Karpas-422 (cell line): Measurements from ENCODE around the gene CTDNEP1. TPM values are rescaled to one million over a fixed set of nuclear protein-coding genes. Genes with fewer than 3 reads are reported as not detected.

Source experiments
- DNase-seq: peaks from one replicate; pipeline ENCODE4 v3.0.0-alpha.2; 2015
- H2AFZ ChIP-seq: fragments of 200-600 bp; sonication (generic); 2 replicates; pipeline ENCODE4 v1.6.1; 2014; ENCODE audit warnings: antibody characterized with exemption, low read length, mixed read lengths
- H3K27ac ChIP-seq: fragments of 200-600 bp; sonication (generic); 2 replicates; pipeline ENCODE4 v1.5.1; 2014; ENCODE audit warnings: mild to moderate bottlenecking, low read length, moderate library complexity
- H3K27me3 ChIP-seq: fragments of 200-600 bp; sonication (generic); 2 replicates; pipeline ENCODE4 v1.6.1; 2014; ENCODE audit warnings: low read length, mixed read lengths
- H3K36me3 ChIP-seq: fragments of 200-600 bp; sonication (generic); 2 replicates; pipeline ENCODE4 v1.6.1; 2014; ENCODE audit warnings: low read length, mixed read lengths; ENCODE audit not compliant: insufficient read depth
- H3K4me1 ChIP-seq: fragments of 200-600 bp; sonication (generic); 2 replicates; pipeline ENCODE4 v1.6.1; 2014; ENCODE audit warnings: mild to moderate bottlenecking, low read length, mixed read lengths
- H3K4me2 ChIP-seq: fragments of 200-600 bp; sonication (generic); 2 replicates; pipeline ENCODE4 v1.6.1; 2014; ENCODE audit warnings: low read length, low read depth, mild to moderate bottlenecking; ENCODE audit not compliant: poor library complexity, severe bottlenecking
- H3K4me3 ChIP-seq: fragments of 200-600 bp; sonication (generic); 2 replicates; pipeline ENCODE4 v1.5.1; 2014; ENCODE audit warnings: mild to moderate bottlenecking, antibody characterized with exemption, low read length, mixed read lengths
- H3K79me2 ChIP-seq: fragments of 200-600 bp; sonication (generic); 2 replicates; pipeline ENCODE4 v1.6.1; 2014; ENCODE audit warnings: mild to moderate bottlenecking, low read length, mixed read lengths
- H3K9ac ChIP-seq: fragments of 200-600 bp; sonication (generic); 2 replicates; pipeline ENCODE4 v1.6.0; 2014; ENCODE audit warnings: low read length
- H3K9me2 ChIP-seq: fragments of 200-600 bp; sonication (generic), shearing (Covaris generic); replicated peaks from 2 replicates; pipeline ENCODE4 v1.6.0; 2014; ENCODE audit warnings: mild to moderate bottlenecking, low read length, moderate library complexity; ENCODE audit not compliant: insufficient read depth
- H3K9me3 ChIP-seq: fragments of 300-700, 200-600 bp; sonication (generic); 2 replicates; pipeline ENCODE4 v1.6.1; 2014; ENCODE audit warnings: low read length, mixed read lengths
- H4K20me1 ChIP-seq: fragments of 200-600 bp; sonication (generic); 2 replicates; pipeline ENCODE4 v1.6.1; 2014; ENCODE audit warnings: mild to moderate bottlenecking, antibody characterized with exemption, low read length, low read depth; ENCODE audit not compliant: insufficient read depth
- small RNA-seq: library from RNA; depleted of rRNA; stranded (forward); fragments of <200 nt; gene quantifications from one replicate; pipeline ENCODE3, GENCODE V24; 2014
- total RNA-seq: library from RNA; depleted of rRNA; stranded (reverse); fragments of >200 nt; shearing (Covaris generic); gene quantifications from 2 replicates; pipeline ENCODE4 v1.2.3, GENCODE V29; 2014; ENCODE audit warnings: low replicate concordance; rRNA removed

CTDNEP1 gene
- total RNA-seq, 1 experiment from 2014 or later: 52.6 TPM

GRCh38 chr17:7205561-7205960, 46.0 kb downstream of the CTDNEP1 start:
- Histone ChIP-seq H3K9ac (peak overlapping the region; percentile 63), H2AFZ (no peak overlapping the region), H3K9me3 (no peaks in the 10 kb centered on the region), H3K4me1 (peaks cover 38% of the 10 kb centered on the region), H3K79me2 (peaks cover 27% of the 10 kb centered on the region), H3K27ac (peak overlapping the region; percentile 56; the same call in 1 of the 2 replicates), H4K20me1 (0 out of 2 replicates have a peak, but pooled peaks cover 6% of the 10 kb centered on the region), H3K27me3 (no peaks in the 10 kb centered on the region), H3K9me2 (no peaks in the 10 kb centered on the region), H3K4me2 (peak overlapping the region; percentile 65), H3K4me3 (peak overlapping the region; percentile 65), H3K36me3 (peaks cover 18% of the 10 kb centered on the region)
- DNase-seq: no peak

DNA sequence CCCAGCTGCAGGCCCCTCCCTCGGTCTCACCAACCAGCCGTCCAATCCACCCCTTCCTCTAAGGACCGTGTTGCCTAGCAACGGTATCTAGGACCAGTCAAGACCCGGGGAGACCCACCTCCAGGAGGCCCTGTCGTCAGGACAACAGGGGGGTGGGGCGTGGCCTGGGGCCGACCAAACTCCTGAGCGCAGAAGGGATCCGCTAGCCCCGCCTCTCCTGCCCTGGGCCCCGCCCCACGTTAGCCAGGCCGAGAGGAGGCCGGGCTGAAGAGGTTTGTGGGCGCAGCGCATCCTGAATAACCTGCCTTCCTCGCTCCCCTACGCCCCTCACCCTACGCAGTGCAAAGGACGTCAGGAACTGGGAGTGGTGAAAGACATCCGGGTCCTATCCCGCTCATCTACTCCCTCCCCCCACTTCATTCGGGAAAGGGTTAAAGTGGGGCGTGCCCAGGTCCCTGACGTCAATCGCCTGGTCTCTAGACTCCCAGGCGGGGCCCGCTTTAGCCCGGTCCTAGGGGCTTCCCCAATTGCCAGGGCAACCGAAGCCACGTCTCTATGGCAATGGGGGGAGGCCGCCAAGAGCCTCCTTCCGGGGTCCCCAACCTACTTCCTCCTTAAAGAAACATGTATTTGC, 46.6 kb downstream of the CTDNEP1 start:
- H2AFZ ChIP-seq: 0 out of 2 replicates have a peak overlapping the region, but pooled peaks have one; percentile 49
- H3K4me2 ChIP-seq: peak overlapping the region; percentile 65
- H3K4me3 ChIP-seq: peak overlapping the region; percentile 65
- H3K9me2 ChIP-seq: no peaks in the 10 kb centered on the region
- peaks cover 21% of the 10 kb centered on the region for H3K79me2 ChIP-seq
- H3K27me3 ChIP-seq: no peaks in the 10 kb centered on the region
- no peaks in the 10 kb centered on the region for H3K9me3 ChIP-seq
- peak; percentile 96 for DNase-seq
- peak overlapping the region; percentile 56 for H3K27ac ChIP-seq
- peaks cover 18% of the 10 kb centered on the region for H3K36me3 ChIP-seq
- peaks cover 32% of the 10 kb centered on the region for H3K4me1 ChIP-seq
- peak overlapping the region; percentile 63 for H3K9ac ChIP-seq
- 0 out of 2 replicates have a peak, but pooled peaks cover 6% of the 10 kb centered on the region for H4K20me1 ChIP-seq

GRCh38 chr17:7204336-7204735, 47.2 kb downstream of the CTDNEP1 start:
- Histone ChIP-seq H3K4me2 (peak overlapping the region; percentile 65), H3K9me3 (no peaks in the 10 kb centered on the region), H3K9ac (peak overlapping the region; percentile 63), H3K36me3 (peaks cover 18% of the 10 kb centered on the region), H3K27ac (0 out of 2 replicates have a peak overlapping the region, but pooled peaks have one; percentile 56), H4K20me1 (0 out of 2 replicates have a peak, but pooled peaks cover 6% of the 10 kb centered on the region), H3K4me1 (peaks cover 32% of the 10 kb centered on the region), H3K79me2 (peaks cover 17% of the 10 kb centered on the region), H3K4me3 (peak overlapping the region; percentile 65), H2AFZ (no peak overlapping the region), H3K9me2 (no peaks in the 10 kb centered on the region), H3K27me3 (no peaks in the 10 kb centered on the region)
- no peak for DNase-seq

- H3K36me3 ChIP-seq: peaks cover 18% of the 10 kb centered on the region
- no peak overlapping the region for H3K4me2 ChIP-seq
- no peaks in the 10 kb centered on the region for H3K27me3 ChIP-seq
- H3K79me2 ChIP-seq: peaks cover 11% of the 10 kb centered on the region
- H3K9ac ChIP-seq: no peak overlapping the region
- H3K9me3 ChIP-seq: no peaks in the 10 kb centered on the region
- DNase-seq: no peak
- no peak overlapping the region for H2AFZ ChIP-seq
- H3K9me2 ChIP-seq: no peaks in the 10 kb centered on the region
- H3K4me1 ChIP-seq: peaks cover 24% of the 10 kb centered on the region
- H3K4me3 ChIP-seq: no peak overlapping the region
- 0 out of 2 replicates have a peak, but pooled peaks cover 6% of the 10 kb centered on the region for H4K20me1 ChIP-seq
- H3K27ac ChIP-seq: no peak overlapping the region
Measured at GRCh38 chr17:7203391-7203790, 48.1 kb downstream of the CTDNEP1 start.

- Histone ChIP-seq H3K4me1 (no peaks in the 10 kb centered on the region), H3K4me2 (no peak overlapping the region), H3K4me3 (no peak overlapping the region), H3K9me2 (no peaks in the 10 kb centered on the region), H3K27me3 (no peaks in the 10 kb centered on the region), H2AFZ (no peak overlapping the region), H3K36me3 (peaks cover 3% of the 10 kb centered on the region; the same call in 1 of the 2 replicates), H3K79me2 (no peaks in the 10 kb centered on the region), H3K9ac (no peak overlapping the region), H3K9me3 (no peaks in the 10 kb centered on the region), H3K27ac (no peak overlapping the region), H4K20me1 (no peaks in the 10 kb centered on the region)
- no peak for DNase-seq
Measured at GRCh38 chr17:7196651-7197401, 54.7 kb downstream of the CTDNEP1 start.

GRCh38 chr17:7195971-7196370, 55.6 kb downstream of the CTDNEP1 start:
- no peak overlapping the region for H3K4me2 ChIP-seq
- 0 out of 2 replicates have a peak, but pooled peaks cover 3% of the 10 kb centered on the region for H3K36me3 ChIP-seq
- no peak overlapping the region for H2AFZ ChIP-seq
- no peaks in the 10 kb centered on the region for H3K27me3 ChIP-seq
- H3K27ac ChIP-seq: no peak overlapping the region
- H4K20me1 ChIP-seq: no peaks in the 10 kb centered on the region
- no peak overlapping the region for H3K4me3 ChIP-seq
- H3K9me3 ChIP-seq: no peaks in the 10 kb centered on the region
- H3K79me2 ChIP-seq: no peaks in the 10 kb centered on the region
- no peak for DNase-seq
- no peaks in the 10 kb centered on the region for H3K9me2 ChIP-seq
- no peak overlapping the region for H3K9ac ChIP-seq
- no peaks in the 10 kb centered on the region for H3K4me1 ChIP-seq

Small RNA genes within 50 kb of the gene (small RNA-seq; reads per million reads assigned to genes)
- gene MIR324: 9.4 reads per million, percentile 90 among the genes with 10 or more reads in this experiment
- not detected for gene RF00019

Other genes with a start within 250 kb of the CTDNEP1 start
- 107 and 310 TPM in 2 replicates for gene RNASEK, start 239.1 kb downstream of the CTDNEP1 start, total RNA-seq
- gene BCL6B, start 228.7 kb downstream of the CTDNEP1 start, total RNA-seq: not detected in 2 replicates
- gene SLC16A13, start 215.7 kb downstream of the CTDNEP1 start, total RNA-seq: 1.3 and 6.0 TPM in 2 replicates
- not detected in 2 replicates for gene SLC16A11, start 207.6 kb downstream of the CTDNEP1 start, total RNA-seq
- not detected in 2 replicates for gene CLEC10A, start 171.5 kb downstream of the CTDNEP1 start, total RNA-seq
- gene ASGR2, start 136.9 kb downstream of the CTDNEP1 start, total RNA-seq: not detected in 2 replicates
- 1.2 TPM in 1 of 2 replicates, not detected in the other for gene ASGR1, start 72.4 kb downstream of the CTDNEP1 start, total RNA-seq
- gene DLG4, start 31.9 kb downstream of the CTDNEP1 start, total RNA-seq: 8.5 and 24.1 TPM in 2 replicates
- 245 and 371 TPM in 2 replicates for gene ACADVL, start 31.8 kb downstream of the CTDNEP1 start, total RNA-seq
- gene DVL2, start 17.2 kb downstream of the CTDNEP1 start, total RNA-seq: 75.2 and 117 TPM in 2 replicates
- gene PHF23, start 12.3 kb downstream of the CTDNEP1 start, total RNA-seq: 36.7 and 69.3 TPM in 2 replicates
- 218 and 301 TPM in 2 replicates for gene GABARAP, start 9.3 kb downstream of the CTDNEP1 start, total RNA-seq
- gene ELP5, start 481 bp upstream of the CTDNEP1 start, total RNA-seq: 38.8 and 53.4 TPM in 2 replicates
- not detected in 2 replicates for gene CLDN7, start 10.7 kb upstream of the CTDNEP1 start, total RNA-seq
- 0.14 TPM in 1 of 2 replicates, not detected in the other for gene SLC2A4, start 30.0 kb upstream of the CTDNEP1 start, total RNA-seq
- not detected in 2 replicates for gene YBX2, start 42.9 kb upstream of the CTDNEP1 start, total RNA-seq
- gene EIF5A, start 55.9 kb upstream of the CTDNEP1 start, total RNA-seq: 231 and 326 TPM in 2 replicates
- gene GPS2, start 63.6 kb upstream of the CTDNEP1 start, total RNA-seq: 36.9 and 63.1 TPM in 2 replicates
- 11.1 and 21.2 TPM in 2 replicates for gene NEURL4, start 77.6 kb upstream of the CTDNEP1 start, total RNA-seq
- 51.0 and 85.0 TPM in 2 replicates for gene ACAP1, start 84.8 kb upstream of the CTDNEP1 start, total RNA-seq
- gene KCTD11, start 100.4 kb upstream of the CTDNEP1 start, total RNA-seq: 5.1 and 6.8 TPM in 2 replicates
- not detected in 2 replicates for gene TMEM95, start 103.4 kb upstream of the CTDNEP1 start, total RNA-seq
- gene TNK1, start 129.4 kb upstream of the CTDNEP1 start, total RNA-seq: 0.75 and 3.8 TPM in 2 replicates
- 39.8 and 40.4 TPM in 2 replicates for gene PLSCR3, start 142.8 kb upstream of the CTDNEP1 start, total RNA-seq
- gene TMEM256, start 152.4 kb upstream of the CTDNEP1 start, total RNA-seq: 262 and 330 TPM in 2 replicates
- not detected in 2 replicates for gene NLGN2, start 156.1 kb upstream of the CTDNEP1 start, total RNA-seq
- gene SPEM1, start 168.6 kb upstream of the CTDNEP1 start, total RNA-seq: not detected in 2 replicates
- not detected in 2 replicates for gene SPEM2, start 173.9 kb upstream of the CTDNEP1 start, total RNA-seq
- not detected in 2 replicates for gene SPEM3, start 177.1 kb upstream of the CTDNEP1 start, total RNA-seq
- gene TMEM102, start 183.7 kb upstream of the CTDNEP1 start, total RNA-seq: 3.0 and 9.9 TPM in 2 replicates
- gene FGF11, start 187.8 kb upstream of the CTDNEP1 start, total RNA-seq: 0.32 and 0.67 TPM in 2 replicates
- gene CHRNB1, start 193.3 kb upstream of the CTDNEP1 start, total RNA-seq: 3.6 and 6.6 TPM in 2 replicates
- gene ZBTB4, start 227.9 kb upstream of the CTDNEP1 start, total RNA-seq: 5.5 and 7.2 TPM in 2 replicates
- gene SLC35G6, start 229.7 kb upstream of the CTDNEP1 start, total RNA-seq: not detected in 2 replicates
- gene POLR2A, start 232.6 kb upstream of the CTDNEP1 start, total RNA-seq: 78.8 and 169 TPM in 2 replicates